Femur (tissue), 1 donor: ENCODE results near the gene ZMYND19.
"Not testable (repeated sequence)": the region's sequence is repeated elsewhere in the genome, so short reads cannot be mapped to it uniquely, and the experiment has no call there.

ENCODE experiments used
- DNase-seq: peaks from one replicate; pipeline ENCODE4 v3.0.0-alpha.2; 2017

ZMYND19 gene

GRCh38 chr9:137586854-137587253 lies 3.5 kb downstream of the ZMYND19 start:
- no peak for DNase-seq

DNA sequence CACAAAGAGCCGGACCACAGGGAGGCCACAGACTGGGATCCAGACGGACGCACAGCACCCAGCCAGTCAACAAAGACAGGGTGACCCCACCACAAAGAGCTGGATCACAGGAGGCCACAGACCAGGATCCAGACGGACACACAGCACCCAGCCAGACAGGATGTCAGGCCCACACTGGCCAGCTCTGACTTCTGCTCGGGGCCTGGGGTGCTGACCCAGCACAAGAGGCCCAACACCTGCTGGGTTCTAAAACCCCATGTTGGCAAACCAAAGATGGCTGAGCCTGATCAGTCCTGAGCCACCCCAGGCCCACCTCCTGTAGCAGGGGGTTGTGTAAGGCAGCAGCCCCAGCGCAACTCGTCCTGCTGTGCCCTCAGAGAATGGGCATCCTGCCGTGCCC lies 6.4 kb downstream of the ZMYND19 start:
- no peak for DNase-seq

DNA sequence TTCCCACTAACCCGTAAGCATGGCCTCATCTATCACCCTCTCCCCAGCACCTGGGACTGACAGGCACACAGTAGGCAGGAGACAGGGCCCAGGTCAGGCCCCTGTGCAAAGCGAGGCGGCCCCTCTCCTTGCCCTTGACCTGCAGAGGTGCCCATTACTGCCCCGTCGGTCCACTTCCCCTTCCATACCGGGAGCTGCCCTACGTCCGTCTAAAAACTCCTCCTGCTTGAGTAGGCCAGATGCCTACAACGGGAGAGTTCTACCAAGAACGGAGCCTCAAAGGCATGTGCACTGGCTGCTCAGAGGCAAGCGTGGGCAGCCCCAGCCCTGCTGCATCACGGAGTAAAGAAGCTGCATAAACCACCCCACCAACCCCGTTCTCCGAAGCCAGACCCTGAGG lies 7.0 kb downstream of the ZMYND19 start:
- no peak for DNase-seq

DNA sequence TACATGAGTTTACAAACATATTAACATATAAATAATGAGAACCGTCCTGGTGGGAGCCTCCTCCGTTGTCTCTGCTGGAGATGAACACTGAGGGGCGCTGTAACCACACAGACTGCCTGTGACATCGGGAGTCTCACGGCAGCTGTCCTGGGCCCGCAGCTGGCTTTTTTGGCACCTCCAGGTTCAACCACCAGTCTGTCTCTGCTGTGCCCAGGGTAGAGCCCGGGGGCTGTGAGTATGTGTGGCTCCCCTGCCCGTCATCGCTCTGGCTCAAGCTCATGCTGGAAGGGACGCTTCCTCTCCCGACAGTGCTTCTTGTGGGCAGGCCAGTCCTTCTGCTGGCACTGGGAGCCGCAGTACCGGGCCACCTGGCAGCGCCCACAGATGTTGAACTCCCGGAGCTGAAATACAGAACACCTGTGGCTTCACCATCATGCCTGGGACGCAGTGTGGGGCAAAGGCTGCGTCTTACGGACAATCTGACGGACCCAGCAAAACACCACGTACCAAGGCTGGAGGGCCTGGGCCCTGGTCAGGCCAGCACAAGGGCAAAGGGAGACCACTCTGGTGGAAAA lies 7.9 kb downstream of the ZMYND19 start:
- no peak for DNase-seq

DNA sequence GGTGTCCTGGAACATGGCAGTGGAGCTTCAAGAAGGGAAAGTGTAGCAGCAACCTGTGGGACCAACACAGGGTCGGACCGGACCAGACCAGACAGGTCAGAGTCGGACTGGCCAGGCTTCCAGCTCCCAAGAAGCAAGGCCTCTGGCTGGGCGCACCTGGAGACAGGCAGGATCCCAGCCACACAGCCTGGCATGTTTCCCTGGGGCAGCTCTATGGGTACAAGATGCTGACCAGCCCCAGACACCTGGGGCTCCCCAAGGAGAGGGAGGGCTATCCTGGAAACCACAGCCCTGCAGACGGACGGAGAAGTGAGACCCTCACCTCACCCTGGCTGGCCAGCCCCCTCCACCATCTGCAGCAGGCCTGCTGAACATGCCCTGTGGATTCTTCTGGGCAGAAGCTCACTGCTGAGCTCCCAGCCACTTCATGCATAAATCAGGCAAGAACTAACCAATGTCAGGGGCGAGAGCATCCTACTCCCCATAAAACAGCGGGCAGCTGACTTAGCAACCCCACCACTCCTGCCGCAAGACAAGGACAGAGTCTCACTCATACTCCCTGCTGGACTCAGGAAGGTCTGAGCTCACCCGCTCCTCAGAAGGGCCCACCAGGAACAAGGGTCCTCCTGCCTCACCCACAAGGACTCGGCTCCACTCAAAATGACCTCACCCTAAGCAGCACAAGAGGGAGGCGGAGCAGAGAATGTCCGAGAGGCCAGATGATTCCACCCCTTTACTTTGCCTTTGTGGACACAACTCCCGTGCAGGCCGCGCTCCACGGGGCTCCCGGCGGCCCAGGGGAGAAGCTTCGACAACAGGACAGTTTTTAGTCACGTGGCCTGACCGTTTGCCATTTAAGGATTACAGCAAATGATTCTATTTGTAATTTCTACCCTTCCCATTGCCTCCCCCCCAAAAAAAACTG lies 8.7 kb downstream of the ZMYND19 start:
- DNase-seq = no peak

- DNase-seq = no peak
Observed at GRCh38 chr9:137580954-137581322, 9.4 kb downstream of the ZMYND19 start.

GRCh38 chr9:137580209-137580953 lies 9.9 kb downstream of the ZMYND19 start:
- DNase-seq = no peak

DNA sequence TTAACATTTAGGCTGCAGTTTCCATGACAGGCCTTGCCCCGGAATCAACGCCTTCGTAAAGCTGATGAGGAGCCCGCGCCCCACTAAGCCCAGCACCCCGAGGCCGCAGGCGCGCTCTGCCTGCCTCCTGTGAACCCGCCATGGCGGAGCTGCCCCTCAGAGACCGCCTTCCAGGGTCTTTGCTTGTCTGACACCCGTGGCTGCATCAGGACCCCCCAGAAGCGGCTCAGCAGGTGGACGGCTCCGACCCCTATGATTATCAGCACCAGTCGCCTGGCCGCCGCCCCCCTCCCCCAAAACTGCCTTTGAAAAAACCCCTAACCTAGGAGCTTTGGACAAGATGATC lies 11.1 kb downstream of the ZMYND19 start:
- DNase-seq = no peak

DNA sequence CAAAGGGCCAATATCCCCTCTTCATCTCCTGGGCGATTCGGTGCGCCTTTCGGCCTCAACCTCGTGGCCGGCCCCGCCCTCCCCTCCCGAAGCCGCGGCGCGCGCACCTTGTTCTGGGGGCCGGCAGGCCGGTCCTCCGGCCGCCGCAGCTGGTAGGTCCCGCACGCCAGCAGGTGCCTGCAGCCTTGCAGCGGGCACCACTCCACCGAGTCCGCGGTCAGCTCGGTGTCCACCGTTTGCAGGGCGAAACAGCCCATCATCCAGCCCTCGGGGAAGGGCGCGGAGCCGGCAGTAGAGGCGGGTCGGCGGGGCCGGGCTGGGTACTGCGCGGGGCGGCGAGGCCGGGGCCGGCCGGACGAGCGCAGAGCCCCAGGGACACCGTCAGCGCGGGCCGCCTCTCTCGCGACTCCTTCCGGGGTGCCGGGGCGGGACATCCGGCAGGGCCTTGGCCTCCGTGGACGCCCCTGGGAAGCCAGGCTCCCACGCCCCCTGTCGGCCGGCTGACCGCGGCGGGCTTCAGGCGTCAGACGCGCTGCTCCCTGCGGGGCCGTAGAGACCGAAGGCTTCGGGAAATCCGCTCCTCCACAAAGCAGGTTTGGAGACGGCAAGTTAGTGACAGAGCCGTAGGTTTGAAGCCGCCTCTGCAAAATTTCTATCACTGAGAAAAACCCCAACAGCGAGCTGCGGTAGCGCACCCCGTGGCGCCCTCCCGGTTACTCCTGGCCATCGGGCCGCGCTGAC lies 11.6 kb downstream of the ZMYND19 start, which contains the start of gene DPH7:
TSS of gene DPH7 (minus strand) at position 408 of the 741 bp plus-strand sequence. CDS start at position 260, 148 bp downstream.
- DNase-seq = peak; percentile 96

DNA sequence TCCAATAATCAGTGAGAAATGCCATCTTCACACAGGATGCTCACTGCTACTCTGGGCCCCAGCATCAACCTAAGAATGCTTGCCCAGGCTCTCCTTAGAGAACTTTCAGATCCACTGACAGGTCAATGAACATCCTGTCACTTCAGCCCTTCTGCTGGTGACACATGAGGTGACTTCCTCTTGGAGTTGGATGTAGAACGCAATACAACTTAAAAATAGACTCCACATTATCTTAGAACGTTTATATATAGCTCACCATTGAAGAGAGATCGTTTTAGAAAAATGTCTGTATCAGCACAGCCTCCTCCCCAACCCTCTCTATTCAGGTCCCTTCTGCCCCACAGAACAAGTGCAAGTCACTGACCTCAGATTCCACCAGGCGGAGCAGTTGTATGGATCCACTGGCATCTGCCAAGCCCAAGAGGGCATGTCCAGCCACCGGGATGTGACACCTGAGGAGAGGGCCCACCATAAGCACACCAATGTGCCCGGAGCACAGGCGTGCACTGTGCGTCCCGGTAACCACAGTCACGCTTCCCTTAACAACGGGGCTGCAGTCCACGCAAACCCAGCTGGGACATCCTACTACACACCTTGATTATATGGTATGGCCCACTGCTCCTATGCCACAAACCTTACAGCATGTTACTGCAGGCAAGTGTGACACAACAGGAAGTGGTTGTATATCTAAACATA lies 14.4 kb downstream of the ZMYND19 start:
- DNase-seq = no peak

GRCh38 chr9:137575364-137575715 lies 15.0 kb downstream of the ZMYND19 start:
- DNase-seq = no peak

DNA sequence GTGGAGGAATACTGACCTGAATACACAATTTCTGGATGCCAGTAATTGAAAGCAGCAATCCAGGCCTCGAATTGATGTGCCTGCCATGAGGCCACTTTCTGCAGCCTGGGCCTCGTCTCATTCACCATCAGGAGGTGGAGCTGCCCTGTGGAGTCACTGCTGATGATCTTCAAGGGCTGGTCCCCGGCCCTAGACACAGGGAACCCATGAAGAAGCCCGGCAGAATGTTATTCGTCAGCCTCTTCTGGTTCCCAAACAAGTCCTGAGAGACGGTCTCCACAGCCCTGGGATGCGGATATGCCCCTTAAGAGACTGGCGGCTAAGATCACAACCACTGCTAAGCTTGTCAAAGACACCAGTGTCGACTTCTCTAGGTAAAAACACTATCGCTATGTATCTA lies 16.1 kb downstream of the ZMYND19 start:
- no peak for DNase-seq

- DNase-seq = no peak
Observed at GRCh38 chr9:137570566-137570965, 19.7 kb downstream of the ZMYND19 start.

DNA sequence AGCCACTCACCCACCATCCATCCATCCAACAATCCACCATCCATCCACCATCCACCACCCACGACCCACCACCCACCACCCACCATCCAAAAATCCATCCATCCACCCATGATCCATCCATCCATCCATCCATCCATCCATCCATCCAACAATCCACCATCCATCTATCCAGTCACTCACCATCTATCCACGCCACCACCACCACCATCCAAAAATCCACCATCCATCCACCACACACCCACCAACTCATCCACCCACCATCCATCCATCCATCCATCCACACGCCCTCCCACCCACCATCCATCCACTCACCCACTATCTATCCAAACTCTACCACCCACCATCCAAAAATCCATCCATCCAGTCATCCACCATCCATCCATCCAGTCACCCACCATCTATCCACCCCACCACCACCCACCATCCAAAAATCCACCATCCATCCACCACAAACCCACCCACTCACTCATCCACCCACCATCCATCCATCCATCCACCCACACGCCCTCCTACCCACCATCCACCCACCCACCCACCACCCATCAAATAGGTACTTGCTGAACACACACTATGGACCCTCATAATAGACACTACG lies 20.6 kb downstream of the ZMYND19 start:
- DNase-seq = no peak

- not testable (repeated sequence) for DNase-seq
Observed at GRCh38 chr9:137568445-137568844, 21.9 kb downstream of the ZMYND19 start.

GRCh38 chr9:137564817-137565411 lies 25.4 kb downstream of the ZMYND19 start:
- no peak for DNase-seq

DNA sequence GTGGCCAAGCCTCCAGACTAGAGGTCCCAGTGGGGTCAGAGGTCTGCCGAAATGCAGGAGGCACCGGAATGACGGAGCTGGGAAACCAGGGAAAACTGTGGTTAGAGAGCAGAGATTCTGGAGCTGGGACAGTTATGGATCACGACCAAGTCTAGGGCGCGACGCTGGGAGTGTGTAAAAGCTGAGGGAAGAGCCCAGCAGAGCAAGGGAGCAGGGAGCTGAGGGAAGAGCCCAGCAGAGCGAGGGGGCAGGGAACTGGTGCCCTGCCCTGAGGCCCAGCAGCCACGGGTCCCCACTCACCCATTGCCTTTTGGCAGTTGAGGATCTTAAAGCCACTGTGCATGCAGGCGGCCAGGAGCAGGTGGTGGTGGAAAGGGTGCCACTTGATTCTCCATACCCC lies 26.2 kb downstream of the ZMYND19 start:
- no peak for DNase-seq

GRCh38 chr9:137558127-137558526 lies 32.2 kb downstream of the ZMYND19 start:
- no peak for DNase-seq

GRCh38 chr9:137556069-137556838 lies 34.1 kb downstream of the ZMYND19 start:
- no peak for DNase-seq

- DNase-seq = no peak
Observed at GRCh38 chr9:137555179-137555578, 35.1 kb downstream of the ZMYND19 start.

DNA sequence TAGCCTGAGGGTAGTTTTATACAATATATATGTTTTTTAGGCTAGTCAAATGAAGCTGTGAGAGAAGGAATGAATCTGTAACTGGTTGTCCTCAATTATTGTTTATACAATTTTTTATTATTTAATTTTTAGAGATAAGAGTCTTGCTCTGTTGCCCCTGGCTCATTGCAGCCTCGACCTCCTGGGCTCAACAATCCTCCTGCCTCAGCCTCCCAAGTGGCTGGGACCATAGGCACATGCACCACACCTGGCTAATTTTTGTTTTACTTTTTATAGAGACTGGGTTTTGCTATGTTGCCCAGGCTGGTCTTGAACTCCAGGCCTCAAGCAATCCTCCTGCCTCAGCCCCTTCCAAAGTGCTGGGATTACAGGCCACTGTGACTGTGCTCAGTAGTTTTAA lies 36.0 kb downstream of the ZMYND19 start:
- no peak for DNase-seq
